Nephron (organoid): Measurements from ENCODE around the gene PARD3.

ENCODE experiments used
- H3K27ac Mint-ChIP-seq, 3 experiments: 2 replicates each; pipeline ENCODE4 v1.8.0; 2020; ENCODE audit warnings: mixed read lengths in 3 of 3, mild to moderate bottlenecking in 2 of 3, moderate library complexity in 1 of 3
- H3K27me3 Mint-ChIP-seq: 2 replicates; pipeline ENCODE4 v1.8.0; 2021; ENCODE audit warnings: low read depth, mild to moderate bottlenecking, moderate library complexity, mixed read lengths
- H3K36me3 Mint-ChIP-seq: 2 replicates; pipeline ENCODE4 v1.8.0; 2020; ENCODE audit warnings: low read depth, mixed read lengths
- H3K4me1 Mint-ChIP-seq: 2 replicates; pipeline ENCODE4 v1.8.0; 2020; ENCODE audit warnings: mixed read lengths
- H3K4me3 Mint-ChIP-seq, 3 experiments: 2 replicates each; pipeline ENCODE4 v1.8.0; 2020; ENCODE audit warnings: mild to moderate bottlenecking in 3 of 3, mixed read lengths in 3 of 3, moderate library complexity in 2 of 3
- H3K9me3 Mint-ChIP-seq: 2 replicates; pipeline ENCODE4 v1.8.0; 2020; ENCODE audit warnings: mixed read lengths
- TF ChIP-seq, protein P1 (sequence below), 3 experiments: fragments of 200-600 bp; sonication (generic); IDR thresholded peaks; one replicate each; pipeline ENCODE4 v1.5.0; 2021; ENCODE audit warnings: antibody characterized with exemption in 3 of 3; ENCODE audit not compliant: unreplicated experiment in 3 of 3

PARD3 gene

DNA sequence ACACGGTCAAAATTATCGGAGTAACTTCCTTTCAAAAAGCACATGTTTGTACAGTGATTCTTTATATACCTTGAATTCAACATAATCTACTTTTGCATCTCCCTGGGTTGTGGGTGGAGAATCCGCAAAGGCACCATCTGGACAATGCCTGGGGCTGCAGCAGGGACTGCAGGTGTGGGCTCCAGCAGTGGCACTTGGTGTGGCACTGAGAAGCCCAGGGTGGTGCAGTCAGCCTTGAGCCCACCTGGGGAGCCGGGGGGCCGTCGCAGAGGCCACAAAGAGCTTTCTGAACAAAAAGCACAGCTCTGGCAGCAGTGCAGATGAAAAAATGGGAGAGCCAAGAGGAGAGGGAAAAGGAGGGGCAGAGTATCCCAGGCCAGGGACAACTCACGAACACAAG lies 22.2 kb downstream of the PARD3 start:
- TF ChIP-seq, protein P1, sequence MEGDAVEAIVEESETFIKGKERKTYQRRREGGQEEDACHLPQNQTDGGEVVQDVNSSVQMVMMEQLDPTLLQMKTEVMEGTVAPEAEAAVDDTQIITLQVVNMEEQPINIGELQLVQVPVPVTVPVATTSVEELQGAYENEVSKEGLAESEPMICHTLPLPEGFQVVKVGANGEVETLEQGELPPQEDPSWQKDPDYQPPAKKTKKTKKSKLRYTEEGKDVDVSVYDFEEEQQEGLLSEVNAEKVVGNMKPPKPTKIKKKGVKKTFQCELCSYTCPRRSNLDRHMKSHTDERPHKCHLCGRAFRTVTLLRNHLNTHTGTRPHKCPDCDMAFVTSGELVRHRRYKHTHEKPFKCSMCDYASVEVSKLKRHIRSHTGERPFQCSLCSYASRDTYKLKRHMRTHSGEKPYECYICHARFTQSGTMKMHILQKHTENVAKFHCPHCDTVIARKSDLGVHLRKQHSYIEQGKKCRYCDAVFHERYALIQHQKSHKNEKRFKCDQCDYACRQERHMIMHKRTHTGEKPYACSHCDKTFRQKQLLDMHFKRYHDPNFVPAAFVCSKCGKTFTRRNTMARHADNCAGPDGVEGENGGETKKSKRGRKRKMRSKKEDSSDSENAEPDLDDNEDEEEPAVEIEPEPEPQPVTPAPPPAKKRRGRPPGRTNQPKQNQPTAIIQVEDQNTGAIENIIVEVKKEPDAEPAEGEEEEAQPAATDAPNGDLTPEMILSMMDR (IDR thresholded peaks at IDR 0.05; ENCODE audit: unreplicated experiment in 3 of 3) = no peak
- peaks cover 63% of the 10 kb centered on the region for H3K4me1 Mint-ChIP-seq
- H3K4me3 Mint-ChIP-seq = no peak overlapping the region
- H3K27me3 Mint-ChIP-seq = no peaks in the 10 kb centered on the region
- peak overlapping the region; percentile 2 to 38 (median 23) for H3K27ac Mint-ChIP-seq
- no peaks in the 10 kb centered on the region for H3K9me3 Mint-ChIP-seq
- H3K36me3 Mint-ChIP-seq = peaks cover 11% of the 10 kb centered on the region

DNA sequence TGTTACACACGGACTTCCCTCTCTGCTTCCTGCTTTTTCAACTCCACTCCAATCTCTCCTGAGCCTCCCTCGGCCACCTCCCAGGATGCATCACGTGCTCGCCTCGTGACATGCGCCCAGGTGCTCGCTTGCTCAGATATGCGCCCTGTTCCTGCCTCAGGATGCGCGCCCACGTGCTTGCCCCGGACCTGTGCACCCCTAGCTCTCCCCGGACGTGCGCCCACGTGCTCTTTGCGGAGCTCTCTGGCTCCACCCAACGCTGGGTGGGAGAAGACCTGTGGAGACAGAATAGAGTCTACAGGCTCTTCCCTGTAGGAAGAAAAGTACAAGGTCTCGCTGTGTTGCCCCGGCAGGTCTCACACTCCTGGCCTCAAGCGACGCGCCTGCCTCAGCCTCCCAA lies 23.1 kb downstream of the PARD3 start:
- no peaks in the 10 kb centered on the region for H3K27me3 Mint-ChIP-seq
- no peaks in the 10 kb centered on the region for H3K9me3 Mint-ChIP-seq
- H3K4me1 Mint-ChIP-seq = peaks cover 65% of the 10 kb centered on the region
- H3K36me3 Mint-ChIP-seq = peaks cover 4% of the 10 kb centered on the region
- H3K4me3 Mint-ChIP-seq = no peak overlapping the region
- H3K27ac Mint-ChIP-seq = peak overlapping the region; percentile 33 to 74 (median 38)
- TF ChIP-seq, protein P1 (IDR thresholded peaks at IDR 0.05; ENCODE audit: unreplicated experiment in 3 of 3) = no peak

DNA sequence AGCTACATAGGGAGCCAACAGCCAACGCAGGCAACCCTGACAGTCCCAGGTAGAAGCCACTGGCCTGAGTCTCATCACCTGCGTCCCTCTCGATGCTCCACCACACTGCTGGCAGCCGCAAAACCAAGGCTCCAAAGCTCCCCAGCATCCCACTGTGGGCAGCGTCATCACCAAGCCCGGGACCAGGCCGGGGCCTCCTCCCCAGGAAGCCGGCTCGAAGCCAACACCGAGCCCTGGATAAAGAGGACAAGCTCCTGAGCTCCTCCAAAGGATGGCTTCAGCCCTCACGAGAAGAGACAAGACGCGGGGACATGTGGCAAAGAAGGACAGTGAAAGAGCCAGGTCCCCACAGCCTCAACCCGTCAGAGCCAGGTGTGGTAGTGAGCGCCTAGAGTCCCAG lies 23.9 kb downstream of the PARD3 start:
- Mint-ChIP-seq H3K27me3 (no peaks in the 10 kb centered on the region), H3K27ac (peak overlapping the region; percentile 70 to 88 (median 72)), H3K4me1 (peaks cover 72% of the 10 kb centered on the region), H3K4me3 (no peak overlapping the region), H3K9me3 (no peaks in the 10 kb centered on the region), H3K36me3 (peaks cover 4% of the 10 kb centered on the region)
- TF ChIP-seq, protein P1 (IDR thresholded peaks at IDR 0.05; ENCODE audit: unreplicated experiment in 3 of 3) = no peak

DNA sequence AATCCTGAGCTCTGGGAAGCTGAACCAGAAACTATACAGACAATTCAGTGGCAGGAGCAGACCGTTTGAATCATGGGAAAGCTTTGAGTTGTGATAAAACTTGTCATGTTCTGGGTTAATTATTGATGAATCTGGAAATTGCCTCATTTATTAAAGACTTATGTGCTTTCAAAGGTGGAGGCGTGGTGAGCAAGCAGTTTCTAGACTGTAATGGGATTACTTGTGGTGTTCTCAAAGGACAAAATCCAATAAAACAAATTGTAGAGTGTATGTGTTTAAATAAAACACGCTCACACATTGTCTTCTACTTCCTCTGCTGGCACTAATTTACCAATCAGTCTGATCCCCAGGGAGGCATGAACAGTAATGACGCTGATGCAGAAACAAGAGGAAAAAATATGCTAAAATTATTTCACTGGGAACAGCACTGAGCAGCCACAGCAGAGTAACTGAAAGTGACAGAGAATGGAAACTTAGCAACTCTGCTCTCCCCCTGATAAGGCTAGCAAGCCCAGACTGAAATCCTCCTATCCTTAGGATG lies 25.1 kb downstream of the PARD3 start:
- Mint-ChIP-seq H3K27me3 (no peaks in the 10 kb centered on the region), H3K36me3 (no peaks in the 10 kb centered on the region), H3K9me3 (no peaks in the 10 kb centered on the region), H3K4me3 (no peak overlapping the region), H3K4me1 (peaks cover 75% of the 10 kb centered on the region), H3K27ac (peak overlapping the region; percentile 83 to 88 (median 88))
- TF ChIP-seq, protein P1 (IDR thresholded peaks at IDR 0.05; ENCODE audit: unreplicated experiment in 3 of 3) = no peak

GRCh38 chr10:34786464-34786863 lies 28.6 kb downstream of the PARD3 start:
- Mint-ChIP-seq H3K9me3 (no peaks in the 10 kb centered on the region), H3K27ac (peak overlapping the region; percentile 48 to 54 (median 49))

DNA sequence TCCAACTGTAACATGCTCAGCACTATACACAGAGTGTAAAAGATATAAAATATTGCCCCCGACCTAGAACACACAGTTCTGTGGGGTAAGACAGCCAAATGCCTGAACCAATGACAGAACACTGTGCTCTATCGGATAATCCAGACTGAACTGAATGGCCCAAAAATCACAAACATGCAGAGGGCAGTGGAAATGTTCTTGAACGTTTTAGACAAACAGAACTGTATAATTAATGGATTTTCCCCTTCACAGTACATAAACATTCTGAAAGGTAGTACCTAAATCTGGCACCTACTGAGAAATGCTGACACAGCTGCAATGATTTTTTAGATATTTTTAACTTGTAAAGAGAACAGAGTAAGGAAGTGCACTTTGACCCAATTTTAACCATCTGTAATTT lies 33.4 kb downstream of the PARD3 start:
- no peaks in the 10 kb centered on the region for H3K36me3 Mint-ChIP-seq
- peak overlapping the region; percentile 18 to 35 (median 27) for H3K4me3 Mint-ChIP-seq

More at GRCh38 chr10:34786464-34786863, 28.6 kb downstream of the PARD3 start:
- TF ChIP-seq, protein P1 (IDR thresholded peaks at IDR 0.05; ENCODE audit: unreplicated experiment in 3 of 3) = no peak
- Mint-ChIP-seq H3K4me1 (peaks cover 66% of the 10 kb centered on the region), H3K27me3 (no peaks in the 10 kb centered on the region), H3K4me3 (no peak overlapping the region), H3K36me3 (no peaks in the 10 kb centered on the region)

More for the DNA sequence above, 33.4 kb downstream of the PARD3 start:
- no peaks in the 10 kb centered on the region for H3K9me3 Mint-ChIP-seq
- H3K27ac Mint-ChIP-seq = peak overlapping the region; percentile 89 to 99 (median 98)
- H3K27me3 Mint-ChIP-seq = no peaks in the 10 kb centered on the region
- peaks cover 68% of the 10 kb centered on the region for H3K4me1 Mint-ChIP-seq
- TF ChIP-seq, protein P1 (IDR thresholded peaks at IDR 0.05; ENCODE audit: unreplicated experiment in 3 of 3) = no peak
